ENCODE data around the gene RELT.
A peak's percentile ranks its signal among the peaks of the same experiment; 100 is the strongest.

GRCh38 chr11:73334384-73335203 lies 41.6 kb upstream of the RELT start:
- TF ChIP-seq, protein P1, sequence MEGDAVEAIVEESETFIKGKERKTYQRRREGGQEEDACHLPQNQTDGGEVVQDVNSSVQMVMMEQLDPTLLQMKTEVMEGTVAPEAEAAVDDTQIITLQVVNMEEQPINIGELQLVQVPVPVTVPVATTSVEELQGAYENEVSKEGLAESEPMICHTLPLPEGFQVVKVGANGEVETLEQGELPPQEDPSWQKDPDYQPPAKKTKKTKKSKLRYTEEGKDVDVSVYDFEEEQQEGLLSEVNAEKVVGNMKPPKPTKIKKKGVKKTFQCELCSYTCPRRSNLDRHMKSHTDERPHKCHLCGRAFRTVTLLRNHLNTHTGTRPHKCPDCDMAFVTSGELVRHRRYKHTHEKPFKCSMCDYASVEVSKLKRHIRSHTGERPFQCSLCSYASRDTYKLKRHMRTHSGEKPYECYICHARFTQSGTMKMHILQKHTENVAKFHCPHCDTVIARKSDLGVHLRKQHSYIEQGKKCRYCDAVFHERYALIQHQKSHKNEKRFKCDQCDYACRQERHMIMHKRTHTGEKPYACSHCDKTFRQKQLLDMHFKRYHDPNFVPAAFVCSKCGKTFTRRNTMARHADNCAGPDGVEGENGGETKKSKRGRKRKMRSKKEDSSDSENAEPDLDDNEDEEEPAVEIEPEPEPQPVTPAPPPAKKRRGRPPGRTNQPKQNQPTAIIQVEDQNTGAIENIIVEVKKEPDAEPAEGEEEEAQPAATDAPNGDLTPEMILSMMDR (IDR thresholded peaks at IDR 0.05): no peak
- TF ChIP-seq EP300 (IDR thresholded peaks at IDR 0.05) (peak in 1 of 4 donors; percentile 68), POLR2AphosphoS5 (IDR thresholded peaks at IDR 0.05) (peak in 2 of 4 donors; percentile 50 to 77)
